Measurements from ENCODE around the gene KRTAP3-2. TPM values are rescaled to one million over a fixed set of nuclear protein-coding genes. Genes with fewer than 3 reads are reported as not detected.

The KRTAP3-2 gene
- total RNA-seq, 1 experiment from 2014 or later: not detected

DNA sequence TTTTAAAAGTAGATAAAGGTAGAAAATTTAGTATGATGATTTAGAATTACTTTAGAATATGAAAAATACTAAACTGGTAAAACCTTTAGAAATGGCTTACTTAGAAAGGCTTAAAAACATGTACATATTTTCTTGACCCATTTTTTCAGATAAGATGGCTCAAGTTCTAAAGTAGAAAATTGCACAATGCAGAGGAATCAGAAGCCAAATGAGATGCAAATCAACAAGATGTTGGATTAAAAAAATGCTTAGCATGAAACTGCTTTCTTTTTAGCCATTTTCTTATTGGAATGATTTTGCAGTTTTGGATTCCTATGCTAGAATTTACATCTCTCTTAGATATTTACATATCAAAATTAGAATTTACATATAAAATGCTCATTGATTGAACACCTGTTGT, 10.7 kb upstream of the KRTAP3-2 start:
- Histone ChIP-seq H3K4me2 (ENCODE audit: low read length) (no peak overlapping the region), H3K9me2 (ENCODE audit: insufficient read depth) (no peaks in the 10 kb centered on the region), H2AFZ (ENCODE audit: low read depth, low read length, poor library complexity, severe bottlenecking) (no peak overlapping the region), H3K27ac (ENCODE audit: low read depth, low read length) (no peak overlapping the region), H3K27me3 (ENCODE audit: insufficient read depth, low read length) (no peaks in the 10 kb centered on the region), H3K9me3 (ENCODE audit: control insufficient read depth in 1 of 2, insufficient read depth in 1 of 2, low read depth in 1 of 2, low read length in 2 of 2) (no peaks in the 10 kb centered on the region), H4K20me1 (ENCODE audit: insufficient read depth) (no peaks in the 10 kb centered on the region), H3K4me3 (replicated peaks in 1 of 2; ENCODE audit: low read depth in 1 of 2, low read length in 2 of 2) (no peak overlapping the region), H3K4me1 (ENCODE audit: control insufficient read depth in 1 of 2, insufficient read depth in 2 of 2, low read length in 2 of 2) (peaks cover 0 to 6% of the 10 kb centered on the region in 2 experiments; a peak in 1 of 4 replicates), H3K79me2 (ENCODE audit: insufficient read depth, low read length) (no peaks in the 10 kb centered on the region), H3K36me3 (ENCODE audit: control insufficient read depth in 1 of 2, insufficient read depth in 2 of 2, low read length in 2 of 2) (no peaks in the 10 kb centered on the region), H3K9ac (ENCODE audit: low read length) (no peak overlapping the region)
- no TSS peak for BruUV-seq (replicated peaks)
- RAD21 ChIA-PET (ENCODE audit: low non-redundant PET in 1 of 2, low total read pairs in 2 of 2, uncharacterized antibody in 2 of 2, unreplicated experiment in 2 of 2): no interaction called here
- ATAC-seq (no peak), DNase-seq (ENCODE audit: low read depth, low spot score) (no peak)
- TF ChIP-seq POLR2AphosphoS5 (IDR thresholded peaks at IDR 0.05; ENCODE audit: low read depth, low read length) (no peak), EZH2 (IDR thresholded peaks at IDR 0.05) (no peak), ELF1 (IDR thresholded peaks at IDR 0.05; ENCODE audit: borderline replicate concordance, low read depth) (no peak), CTCF (IDR thresholded peaks at IDR 0.05 in 2 of 3, conservative IDR thresholded peaks at IDR 0.05 in 1 of 3; ENCODE audit: borderline replicate concordance in 1 of 3, insufficient read depth in 1 of 3, low read depth in 2 of 3, low read length in 2 of 3) (no peak), EGR1 (IDR thresholded peaks at IDR 0.05; ENCODE audit: low read depth) (no peak), CEBPB (IDR thresholded peaks at IDR 0.05; ENCODE audit: low read depth) (no peak), ZFX (IDR thresholded peaks at IDR 0.05) (no peak), SP1 (IDR thresholded peaks at IDR 0.05; ENCODE audit: low read depth) (no peak), ZNF274 (IDR thresholded peaks at IDR 0.05; ENCODE audit: low read depth, low read length) (no peak), CBX3 (IDR thresholded peaks at IDR 0.05; ENCODE audit: low read depth) (no peak), MAX (IDR thresholded peaks at IDR 0.05) (no peak), POLR2A (IDR thresholded peaks at IDR 0.05; ENCODE audit: borderline replicate concordance, extremely low read depth, insufficient read depth, insufficient read length) (no peak), EZH2phosphoT487 (IDR thresholded peaks at IDR 0.05; ENCODE audit: borderline replicate concordance) (no peak), REST (IDR thresholded peaks at IDR 0.05; ENCODE audit: low read depth) (no peak), RAD21 (IDR thresholded peaks at IDR 0.05; ENCODE audit: low read depth) (no peak), TCF7L2 (IDR thresholded peaks at IDR 0.05; ENCODE audit: borderline replicate concordance, extremely low read depth, insufficient read depth, insufficient read length) (no peak), SRF (IDR thresholded peaks at IDR 0.05; ENCODE audit: low read depth) (no peak)
- POLR2A ChIA-PET: no interaction called here
- intact Hi-C loops (cut with micrococcal nuclease): no loop called here
- CTCF ChIA-PET: no interaction called here

Measured in HCT116 (cell line).